ENCODE data around the gene KCNK7.

Gene KCNK7

DNA sequence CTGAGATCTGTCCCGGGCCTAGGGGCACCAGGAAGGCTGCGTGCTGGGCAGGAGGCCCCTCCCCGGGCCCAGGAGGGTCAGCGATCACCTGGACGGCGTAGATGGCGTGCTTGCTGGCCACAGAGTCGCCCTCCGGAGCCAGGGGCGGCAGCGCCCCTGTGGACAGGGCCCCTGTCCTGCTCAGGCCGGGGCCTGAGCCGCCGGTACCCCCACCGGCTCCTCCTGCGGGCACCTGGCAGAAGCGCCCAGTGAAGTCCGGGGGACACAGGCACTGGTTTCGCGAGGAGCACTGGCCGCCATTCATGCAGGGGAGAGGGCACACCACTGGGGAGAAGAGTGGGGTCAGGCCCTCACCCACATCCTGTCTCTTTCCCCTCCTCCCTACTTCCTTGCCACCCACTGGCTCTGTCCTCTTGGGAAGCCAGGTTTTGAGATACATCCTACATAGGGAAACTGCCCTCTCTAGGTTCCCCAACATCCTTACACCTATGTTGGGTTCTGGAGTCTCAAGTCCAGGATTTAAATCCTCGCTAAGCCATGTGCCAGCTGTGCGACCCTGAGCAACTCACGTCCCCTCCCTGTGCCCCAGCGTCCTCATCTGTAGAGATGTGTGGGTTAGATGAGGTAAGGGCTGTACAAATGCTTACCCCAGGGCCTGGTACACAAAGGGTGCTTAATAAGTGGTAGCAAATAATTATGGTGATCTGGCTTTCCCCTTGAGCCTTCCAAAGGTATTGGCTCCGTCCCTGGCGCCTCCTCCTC lies 41.4 kb downstream of the KCNK7 start:
- DNase-seq = no peak

DNA sequence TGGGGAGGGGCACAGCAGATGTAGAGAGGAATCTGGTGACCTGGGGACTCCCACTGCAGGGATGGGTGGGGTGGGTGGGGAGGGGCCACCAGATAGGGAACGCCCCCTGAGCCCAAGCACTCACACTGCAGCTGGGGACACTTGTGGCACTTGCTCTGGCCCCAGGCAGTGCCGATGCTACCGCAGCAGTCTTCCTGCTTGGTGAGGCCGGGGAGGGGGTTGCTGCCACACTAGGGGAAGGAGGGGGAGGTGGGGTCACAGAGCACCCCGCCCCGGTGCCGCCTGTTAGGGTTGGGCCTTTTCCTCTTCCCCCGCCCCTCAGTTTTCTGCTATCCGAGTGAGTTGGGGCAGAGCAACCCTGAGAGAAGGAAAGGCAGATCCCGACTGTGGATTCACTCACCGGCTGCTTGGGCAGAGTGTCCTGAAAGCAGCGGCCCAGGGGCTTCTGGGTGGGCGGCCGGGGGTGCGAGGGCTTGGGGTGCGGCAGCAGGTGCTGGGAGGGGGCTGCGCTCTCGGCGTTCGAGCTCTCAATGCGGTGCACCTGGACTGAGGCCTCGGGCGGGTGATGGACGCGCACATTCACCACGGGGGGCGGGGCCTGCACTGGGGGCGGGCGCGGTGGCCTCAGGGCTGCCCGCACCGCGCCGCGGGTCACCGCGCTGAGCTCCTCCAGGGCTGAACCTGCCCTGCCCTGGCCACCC lies 42.1 kb downstream of the KCNK7 start:
- DNase-seq = peak; percentile 87

DNA sequence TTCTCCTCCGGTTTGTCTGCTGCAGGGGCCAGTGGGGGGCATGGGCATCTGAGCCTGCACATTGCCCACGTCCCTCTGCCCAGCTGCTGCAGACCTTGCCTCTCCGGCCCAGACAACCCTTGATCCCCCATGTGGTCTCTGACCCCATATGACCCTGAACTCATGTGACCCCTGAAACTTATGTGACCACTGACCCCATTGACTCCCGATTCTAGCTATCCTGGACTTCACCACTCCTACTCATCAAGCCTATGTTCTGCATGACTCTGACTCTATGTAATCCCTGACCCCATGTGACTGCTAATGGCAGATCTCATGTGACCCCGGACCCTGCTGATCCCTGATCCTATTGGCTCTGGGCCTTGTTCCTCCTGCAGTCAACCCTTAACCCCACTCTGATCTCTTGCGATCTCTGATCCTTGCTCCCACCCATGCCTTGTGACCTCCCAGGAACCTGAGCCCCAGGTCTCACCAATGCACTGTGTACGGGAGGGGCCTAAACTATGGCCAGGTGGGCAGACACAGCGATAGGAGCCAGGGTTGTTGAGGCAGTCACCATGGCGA lies 43.1 kb downstream of the KCNK7 start:
- no peak for DNase-seq

DNA sequence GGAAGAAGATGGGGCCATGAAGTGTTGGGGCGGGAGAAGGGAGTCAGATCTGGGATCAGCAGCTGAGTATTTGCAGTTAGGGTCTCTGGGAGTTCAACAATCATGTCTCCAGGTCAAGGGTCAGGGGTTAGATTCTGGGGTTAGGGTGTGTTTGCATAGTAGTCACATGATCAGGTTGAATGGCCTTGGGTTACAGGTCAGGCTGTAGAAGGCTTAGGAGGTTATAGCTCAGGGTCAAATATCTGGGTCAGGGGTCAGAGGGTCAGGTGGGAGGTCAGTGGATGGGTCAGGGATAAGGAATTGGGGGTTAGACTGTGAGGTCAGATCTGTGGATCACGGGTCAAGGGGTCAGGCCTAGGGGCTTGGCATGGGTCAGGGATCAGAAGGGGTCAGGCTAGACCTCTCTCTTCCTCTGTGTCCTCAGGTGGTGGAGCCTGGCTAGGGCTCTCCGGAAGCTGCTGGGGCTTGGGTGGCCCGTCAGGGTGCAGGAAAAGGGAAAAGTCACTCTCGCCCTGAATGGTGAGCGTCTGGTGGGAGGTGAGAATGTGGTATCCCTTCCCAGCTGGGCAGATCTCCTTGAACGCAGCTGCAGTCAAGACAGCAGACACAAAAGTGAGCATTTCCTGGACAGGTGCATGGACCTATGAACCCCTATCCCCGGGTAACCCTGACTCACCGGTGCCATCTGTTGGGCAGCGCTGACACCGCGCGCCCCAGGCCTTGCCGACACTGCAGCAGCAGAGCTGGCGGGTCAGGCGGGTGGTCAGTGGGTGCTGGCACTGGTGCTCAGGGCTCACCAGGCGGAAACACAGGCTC lies 43.8 kb downstream of the KCNK7 start:
- peak; percentile 78 for DNase-seq

DNA sequence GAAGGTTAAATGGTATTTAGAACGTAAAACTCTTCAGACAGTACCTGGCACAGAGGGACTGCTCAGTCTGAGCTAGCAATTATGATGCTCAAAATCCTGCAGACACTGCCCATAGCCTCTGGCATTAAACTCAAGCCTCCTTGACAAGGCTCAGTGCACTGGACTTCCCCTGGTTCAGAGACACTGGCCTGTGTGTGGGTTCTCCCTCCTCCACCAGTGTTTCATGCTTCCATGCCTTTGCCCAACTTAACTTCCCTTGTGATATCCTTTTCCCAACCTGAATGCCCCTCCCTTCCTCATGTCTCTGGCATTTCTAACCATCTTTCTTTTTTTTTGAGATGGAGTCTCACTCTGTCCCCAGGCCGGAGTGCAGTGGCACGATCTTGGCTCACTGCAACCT lies 46.5 kb downstream of the KCNK7 start:
- no peak for DNase-seq

DNA sequence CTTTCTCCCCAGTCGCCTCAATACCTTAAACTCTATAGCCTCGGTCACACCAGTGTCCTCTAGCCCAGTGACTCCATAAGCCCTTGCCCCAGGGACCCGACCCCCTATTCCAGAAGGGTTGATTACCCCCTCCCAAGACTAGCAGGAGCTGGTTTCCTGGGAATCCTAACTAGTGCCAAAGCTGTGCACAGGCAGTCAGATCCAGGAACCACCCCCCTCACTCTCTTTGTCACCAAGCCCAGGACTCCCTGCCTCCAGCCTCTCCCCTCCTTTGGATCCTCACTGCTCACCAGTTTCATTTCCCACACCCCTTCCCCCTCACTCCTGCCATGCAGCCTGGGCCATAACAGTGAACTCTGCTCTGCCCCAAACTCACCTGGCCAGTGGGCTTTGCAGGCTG lies 47.2 kb downstream of the KCNK7 start:
- DNase-seq = no peak

DNA sequence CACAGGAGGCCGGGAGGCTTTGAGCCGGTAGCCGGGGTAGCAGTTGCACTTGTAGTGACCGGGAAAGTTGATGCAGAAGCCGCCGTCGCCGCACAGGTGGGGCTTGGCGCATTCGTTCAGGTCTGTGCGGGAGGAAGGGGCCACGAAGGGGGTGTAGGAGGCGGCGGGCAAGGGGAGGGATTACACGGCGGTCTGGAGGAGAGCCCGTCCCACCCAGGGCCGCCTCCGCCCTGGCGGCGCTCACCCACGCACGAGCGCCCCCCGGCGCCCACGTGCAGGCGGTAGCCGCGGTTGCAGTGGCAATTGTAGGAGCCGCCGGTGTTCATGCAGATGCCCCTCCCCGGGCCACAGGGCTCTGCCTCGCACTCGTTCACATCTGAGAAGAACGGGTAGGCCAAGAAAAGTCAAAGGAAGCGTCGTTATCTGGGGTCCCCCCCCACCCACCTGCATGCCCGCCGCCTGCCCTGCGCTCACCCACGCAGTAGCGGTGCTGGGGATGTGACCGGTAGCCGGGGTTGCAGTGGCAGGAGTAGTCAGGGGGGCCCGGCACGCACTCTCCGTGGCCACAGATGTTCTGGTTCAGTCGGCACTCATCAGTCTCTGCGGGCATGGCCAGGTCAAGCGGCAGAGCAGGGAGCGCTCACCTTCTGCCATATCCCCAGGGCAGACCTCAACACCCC lies 48.0 kb downstream of the KCNK7 start:
- peak; percentile 68 for DNase-seq

DNA sequence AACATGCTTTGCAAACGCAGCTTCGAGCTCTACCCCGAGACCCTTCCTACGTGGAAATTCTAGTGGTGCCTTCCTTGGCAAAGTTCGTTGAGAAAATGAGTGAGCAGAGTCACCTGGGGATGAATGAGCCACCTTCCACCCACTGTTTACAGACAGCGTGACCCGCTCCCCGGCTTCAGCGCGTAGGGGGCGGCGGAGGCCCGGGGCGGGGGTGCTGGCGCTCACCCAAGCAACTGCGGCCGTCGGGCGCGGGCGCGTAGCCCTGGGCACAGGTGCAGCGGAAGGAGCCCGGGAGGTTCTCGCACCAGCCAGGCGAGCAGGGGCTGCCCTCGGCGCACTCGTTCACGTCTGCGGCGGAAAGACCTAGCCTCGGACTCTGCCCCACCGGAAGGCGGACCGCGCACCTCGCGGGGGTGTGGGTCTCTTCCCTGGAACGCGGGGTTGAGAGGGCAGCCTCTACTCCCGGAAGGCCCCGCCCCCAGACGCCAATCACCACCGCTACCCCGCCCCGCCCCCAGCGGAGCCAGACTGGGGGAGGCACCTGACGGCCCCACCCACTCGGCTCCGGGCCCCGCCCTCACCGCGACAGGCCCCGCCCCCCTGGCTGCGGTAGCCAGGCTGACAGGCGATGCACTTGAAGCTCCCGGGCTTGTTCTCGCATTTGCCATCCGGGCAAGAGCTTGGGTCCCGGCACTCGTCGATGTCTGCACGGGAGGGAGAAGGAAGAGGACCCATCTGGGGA lies 49.2 kb downstream of the KCNK7 start:
- peak; percentile 98 for DNase-seq

DNA sequence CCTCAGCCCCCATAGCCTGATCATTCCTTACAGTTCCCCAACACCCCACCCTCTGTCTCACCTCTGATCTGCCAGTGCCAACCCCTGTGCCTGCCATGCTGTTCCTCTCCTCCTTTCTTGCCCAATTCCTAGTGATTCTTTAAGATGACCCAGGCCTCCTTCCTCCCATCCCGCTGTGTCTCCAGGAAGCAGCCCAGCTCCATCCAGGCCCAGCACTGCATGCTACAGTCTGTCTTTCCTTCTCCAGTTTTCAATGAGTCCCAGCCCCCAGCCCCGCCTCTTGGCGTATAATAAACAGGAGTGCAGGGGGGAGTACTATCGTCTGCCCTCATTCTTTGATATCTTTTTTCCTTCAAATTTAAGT lies 49.8 kb downstream of the KCNK7 start:
- no peak for DNase-seq
